Right lobe of liver (tissue), 6 donors: ENCODE results near the gene SYNE1. TPM values are rescaled to one million over a fixed set of nuclear protein-coding genes. Genes with fewer than 3 reads are reported as not detected.

ENCODE experiments used
- ATAC-seq, 4 donors: fragments of 200-7000 bp; cut with Tn5 transposase; one replicate each; pipeline ENCODE4 v1.9.1; 2020; ENCODE audit warnings: mild to moderate bottlenecking in 4 of 4, moderate library complexity in 4 of 4
- DNase-seq, 3 donors: peaks; one replicate each; pipeline ENCODE4 v3.0.0-alpha.2; 2020
- H3K27ac ChIP-seq, 3 donors: fragments of 200-600 bp; one replicate each; pipeline ENCODE4 v1.8.0; 2022
- H3K27me3 ChIP-seq, 2 donors: fragments of 200-600 bp; one replicate each; pipeline ENCODE4 v1.8.0; 2022
- H3K36me3 ChIP-seq, 4 donors: fragments of 200-600 bp; sonication (generic) in 1 of 4; one replicate each; pipeline versions ENCODE4 v1.5.1 to v1.8.0; 2017 to 2022; ENCODE audit warnings: control low read depth in 1 of 4
- H3K4me1 ChIP-seq, 4 donors: fragments of 200-600 bp; sonication (generic) in 1 of 4; one replicate each; pipeline versions ENCODE4 v1.5.1 to v1.8.0; 2017 to 2022; ENCODE audit warnings: control low read depth in 1 of 4
- H3K4me3 ChIP-seq, 3 donors: fragments of 200-600 bp; one replicate each; pipeline ENCODE4 v1.8.0; 2022
- H3K9me3 ChIP-seq, 4 donors: fragments of 200-600 bp; sonication (generic) in 1 of 4; one replicate each; pipeline versions ENCODE4 v1.5.1 to v1.8.0; 2017 to 2022; ENCODE audit warnings: control low read depth in 1 of 4
- POLR2A ChIP-seq: fragments of 450-650 bp; IDR thresholded peaks from one replicate; pipeline ENCODE4 v1.6.1; 2017; ENCODE audit warnings: antibody characterized with exemption, mild to moderate bottlenecking
- WGBS: methylation state at CpG from one replicate; pipeline ENCODE4 v1.1.6; 2018; ENCODE audit warnings: low coverage, low lambda C conversion rate; ENCODE audit not compliant: insufficient coverage; ENCODE audit errors: missing lambda C conversion rate; 5-methylcytosine and 5-hydroxymethylcytosine counted together
- intact Hi-C, 2 donors: fragments of 100-400 bp; cut with DNase I; formaldehyde crosslinking; loops; one replicate each; pipeline versions ENCODE4 v1.11.2 to v1.14.1; 2022
- total RNA-seq, 6 experiments: library from RNA; depleted of rRNA in 2 of 6; stranded (reverse); fragments of >200 nt in 2 of 6; fragmentation: NEBNext Ultra II Directional in 3 of 6; extraction: Animal tissue kit (Norgen Biotek cat#: 25700) in 3 of 6; gene quantifications; one replicate each; pipeline versions ENCODE4 v1.1.0 to v1.2.4, GENCODE V29; 2016 to 2023
- TF ChIP-seq, protein P1 (sequence below), 4 donors: fragments of 200-600 bp in 3 of 4; fragments of 450-650 bp in 1 of 4; IDR thresholded peaks; one replicate each; pipeline versions ENCODE4 v1.5.1 to v1.8.0; 2016 to 2022; ENCODE audit warnings: antibody characterized with exemption in 4 of 4, mild to moderate bottlenecking in 2 of 4
- donor health status: DM: no; HTN: yes; CAD: no.
- donor health status: DM: no; HTN: no; CAD: no.
- donor health status: DM: no; HTN: no; CAD: no.
- donor health status: DM: no; HTN: yes; CAD: no.
- donor health status: DM: no; HTN: yes; CAD: no.

SYNE1 gene
- total RNA-seq, 6 experiments from 2014 or later: 22.8 to 43.2 (median 25.0) TPM

DNA sequence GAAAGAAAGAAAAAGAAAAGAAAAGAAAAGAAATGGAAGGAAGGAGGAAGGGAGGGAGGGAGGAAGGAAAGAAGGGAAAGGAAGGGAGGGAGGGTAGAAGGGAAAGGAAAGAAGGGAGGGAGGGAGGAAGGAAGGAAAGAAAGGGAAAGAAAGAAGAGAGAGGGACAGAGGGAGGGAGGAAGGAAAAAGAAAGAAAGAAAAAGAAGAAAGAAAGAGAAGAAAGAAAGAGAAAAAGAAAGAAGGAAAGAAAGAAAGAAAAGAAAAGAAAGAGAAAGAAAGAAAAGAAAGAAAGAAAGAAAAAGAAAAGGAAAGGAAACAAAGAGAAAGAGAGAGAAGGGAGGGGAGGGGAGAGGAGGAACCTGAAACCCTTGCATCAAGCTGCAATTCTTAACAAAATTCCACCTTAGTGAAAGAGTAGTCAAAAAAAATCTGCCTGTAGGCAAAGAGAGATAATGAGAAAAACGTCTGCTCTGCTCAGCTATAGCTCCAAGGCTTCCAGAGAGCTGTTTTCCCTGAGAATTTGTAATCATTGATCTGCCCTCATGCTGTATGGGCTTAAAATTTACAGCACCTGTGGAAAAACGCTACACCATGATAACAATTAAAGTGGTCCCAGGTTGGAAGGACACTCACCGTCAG is 43.8 kb upstream of the SYNE1 start:
- Histone ChIP-seq H3K27ac (no peak overlapping the region), H3K27me3 (no peaks in the 10 kb centered on the region), H3K4me3 (no peak overlapping the region), H3K9me3 (no peaks in the 10 kb centered on the region), H3K4me1 (no peaks in the 10 kb centered on the region), H3K36me3 (no peaks in the 10 kb centered on the region)
- TF ChIP-seq POLR2A: no peak
- TF ChIP-seq, protein P1, sequence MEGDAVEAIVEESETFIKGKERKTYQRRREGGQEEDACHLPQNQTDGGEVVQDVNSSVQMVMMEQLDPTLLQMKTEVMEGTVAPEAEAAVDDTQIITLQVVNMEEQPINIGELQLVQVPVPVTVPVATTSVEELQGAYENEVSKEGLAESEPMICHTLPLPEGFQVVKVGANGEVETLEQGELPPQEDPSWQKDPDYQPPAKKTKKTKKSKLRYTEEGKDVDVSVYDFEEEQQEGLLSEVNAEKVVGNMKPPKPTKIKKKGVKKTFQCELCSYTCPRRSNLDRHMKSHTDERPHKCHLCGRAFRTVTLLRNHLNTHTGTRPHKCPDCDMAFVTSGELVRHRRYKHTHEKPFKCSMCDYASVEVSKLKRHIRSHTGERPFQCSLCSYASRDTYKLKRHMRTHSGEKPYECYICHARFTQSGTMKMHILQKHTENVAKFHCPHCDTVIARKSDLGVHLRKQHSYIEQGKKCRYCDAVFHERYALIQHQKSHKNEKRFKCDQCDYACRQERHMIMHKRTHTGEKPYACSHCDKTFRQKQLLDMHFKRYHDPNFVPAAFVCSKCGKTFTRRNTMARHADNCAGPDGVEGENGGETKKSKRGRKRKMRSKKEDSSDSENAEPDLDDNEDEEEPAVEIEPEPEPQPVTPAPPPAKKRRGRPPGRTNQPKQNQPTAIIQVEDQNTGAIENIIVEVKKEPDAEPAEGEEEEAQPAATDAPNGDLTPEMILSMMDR (IDR thresholded peaks at IDR 0.05): no peak
- WGBS: 21% methylated on average over 3 of the region's 3 CpGs
- ATAC-seq (no peak), DNase-seq (no peak)
- intact Hi-C loops: no loop called here

DNA sequence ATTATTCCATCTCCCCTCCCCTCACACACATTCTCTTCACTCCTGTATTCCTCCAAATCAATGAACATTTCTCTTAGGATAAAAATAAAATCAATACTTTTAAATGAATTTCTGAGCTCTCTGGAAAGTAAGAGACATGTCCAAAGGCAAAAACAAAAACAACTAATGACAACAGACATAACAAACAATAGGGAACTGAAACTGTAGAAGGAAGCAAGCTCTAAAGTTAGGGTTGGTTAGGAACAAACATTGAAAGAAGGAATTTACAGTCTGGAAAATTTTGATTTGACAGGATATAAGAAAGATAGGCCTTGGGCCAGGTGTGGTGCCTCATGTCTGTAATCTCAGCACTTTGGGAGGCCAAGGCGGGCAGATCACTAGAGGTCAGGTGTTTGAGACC is 43.0 kb upstream of the SYNE1 start:
- no peaks in the 10 kb centered on the region for H3K4me1 ChIP-seq
- H3K27ac ChIP-seq: no peak overlapping the region
- WGBS: 63% methylated on average over 1 of the region's 1 CpG
- intact Hi-C loops: no loop called here
- no peaks in the 10 kb centered on the region for H3K9me3 ChIP-seq
- ATAC-seq (no peak), DNase-seq (no peak)
- H3K4me3 ChIP-seq: no peak overlapping the region
- no peak for TF ChIP-seq POLR2A
- TF ChIP-seq, protein P1 (IDR thresholded peaks at IDR 0.05): no peak
- H3K27me3 ChIP-seq: no peaks in the 10 kb centered on the region
- no peaks in the 10 kb centered on the region for H3K36me3 ChIP-seq

DNA sequence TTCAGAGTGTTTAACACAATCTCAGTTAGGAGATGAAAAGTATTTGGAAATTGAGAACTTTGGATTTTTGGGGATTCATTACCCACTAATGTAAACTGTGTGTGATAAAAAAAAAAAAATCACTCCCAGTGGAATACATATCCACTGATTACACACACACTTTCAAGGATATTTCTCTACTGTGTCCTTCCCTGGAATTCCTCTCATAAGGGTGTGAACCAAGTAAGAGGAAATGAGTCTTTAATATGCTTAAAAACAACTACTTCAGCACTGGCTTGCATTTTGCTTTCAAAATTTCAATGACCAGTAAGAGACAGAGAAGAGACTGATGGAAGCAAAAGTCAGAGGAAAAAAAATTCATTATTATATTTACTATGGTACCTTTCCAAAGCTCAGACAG is 36.1 kb upstream of the SYNE1 start:
- DNase-seq: no peak
- no peaks in the 10 kb centered on the region for H3K27me3 ChIP-seq
- no peaks in the 10 kb centered on the region for H3K9me3 ChIP-seq
- intact Hi-C loops: no loop called here
- no peak for TF ChIP-seq POLR2A
- TF ChIP-seq, protein P1 (IDR thresholded peaks at IDR 0.05): no peak
- H3K27ac ChIP-seq: no peak overlapping the region
- no peaks in the 10 kb centered on the region for H3K4me1 ChIP-seq
- no peaks in the 10 kb centered on the region for H3K36me3 ChIP-seq
- peak in 3 of 4 donors; percentile 33 to 70 (median 62) for ATAC-seq
- no peak overlapping the region for H3K4me3 ChIP-seq

DNA sequence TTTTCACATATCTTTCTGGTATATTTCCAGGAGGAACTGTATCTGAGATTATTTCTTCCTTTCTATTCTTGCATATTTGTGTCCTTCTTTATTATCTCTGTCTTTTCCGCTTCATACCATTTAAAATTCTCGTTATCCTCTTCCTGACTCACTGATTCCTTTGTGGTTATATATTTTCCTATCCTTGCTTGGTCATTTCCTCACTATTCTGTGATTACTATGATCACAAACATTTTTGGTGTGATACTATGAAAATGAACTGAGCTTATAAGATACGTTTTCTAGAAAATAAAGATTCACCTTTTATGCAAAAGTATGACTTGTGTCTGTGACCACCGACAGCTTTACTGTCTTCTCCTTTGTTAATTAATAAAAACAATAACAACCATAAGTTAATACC is 34.0 kb upstream of the SYNE1 start:
- 24% methylated on average over 4 of the region's 4 CpGs for WGBS
- TF ChIP-seq POLR2A: no peak
- TF ChIP-seq, protein P1 (IDR thresholded peaks at IDR 0.05): no peak

DNA sequence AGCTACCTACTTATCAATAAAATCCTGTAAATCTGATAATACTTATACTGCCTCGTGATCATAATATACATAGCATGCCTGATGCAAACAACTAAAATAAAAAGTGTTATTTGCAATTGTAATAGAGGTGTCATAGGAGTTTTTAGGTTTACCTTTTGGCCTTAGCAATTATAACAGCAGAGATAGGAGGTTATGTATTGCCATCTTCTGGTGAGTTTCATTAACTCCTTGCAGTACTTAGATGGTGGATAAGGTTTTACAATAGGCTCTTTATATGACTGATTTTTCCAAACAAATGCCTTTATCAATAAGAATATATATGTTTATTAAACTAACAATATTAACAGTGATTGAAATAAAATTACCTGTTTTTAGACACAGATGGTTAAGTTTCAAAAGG is 32.7 kb upstream of the SYNE1 start:
- H3K9me3 ChIP-seq: no peaks in the 10 kb centered on the region

More for the DNA sequence above, 34.0 kb upstream of the SYNE1 start:
- no peaks in the 10 kb centered on the region for H3K36me3 ChIP-seq
- no peaks in the 10 kb centered on the region for H3K27me3 ChIP-seq
- H3K4me1 ChIP-seq: no peaks in the 10 kb centered on the region
- H3K9me3 ChIP-seq: no peaks in the 10 kb centered on the region
- no peak overlapping the region for H3K27ac ChIP-seq
- intact Hi-C loops: no loop called here
- DNase-seq (no peak), ATAC-seq (peak; percentile 36 to 72 (median 54))
- H3K4me3 ChIP-seq: no peak overlapping the region

More for the DNA sequence above, 32.7 kb upstream of the SYNE1 start:
- TF ChIP-seq, protein P1 (IDR thresholded peaks at IDR 0.05): peak; percentile 24 to 37 (median 33)
- no peak for TF ChIP-seq POLR2A
- intact Hi-C loops: no loop called here
- ATAC-seq (peak in 2 of 4 donors; percentile 24 to 57), DNase-seq (no peak)
- H3K27ac ChIP-seq: no peak overlapping the region
- H3K4me3 ChIP-seq: no peak overlapping the region
- H3K36me3 ChIP-seq: no peaks in the 10 kb centered on the region
- WGBS: 10% methylated on average over 1 of the region's 1 CpG
- no peaks in the 10 kb centered on the region for H3K4me1 ChIP-seq
- no peaks in the 10 kb centered on the region for H3K27me3 ChIP-seq
